ENCODE measurements around the gene ESR1. TPM values are rescaled to one million over a fixed set of nuclear protein-coding genes. Genes with fewer than 3 reads are reported as not detected.
"Not testable (repeated sequence)": the region's sequence is repeated elsewhere in the genome, so short reads cannot be mapped to it uniquely, and the experiment has no call there.

Gene ESR1
- total RNA-seq, 2 donors from 2014 or later, result 0.52 to 4.3 TPM

- no peaks in the 10 kb centered on the region for H3K27me3 ChIP-seq
- 76 to 80% methylated on average over 3 of the region's 3 CpGs for WGBS, 2 donors
- intact Hi-C loops (cut with DNase I), result no loop called here
- H3K4me1 ChIP-seq, result no peaks in the 10 kb centered on the region
- no peak overlapping the region for H3K4me3 ChIP-seq
- no peaks in the 10 kb centered on the region for H3K36me3 ChIP-seq (replicated peaks in 1 of 2; ENCODE audit: insufficient read depth in 1 of 2, low read depth in 2 of 2)
- no peak for ATAC-seq
- no peak overlapping the region for H3K27ac ChIP-seq
- no peak for DNase-seq
- no peak for TF ChIP-seq POLR2A (IDR thresholded peaks at IDR 0.05)
- no peak for TF ChIP-seq CTCF (IDR thresholded peaks at IDR 0.05)
- H3K9me3 ChIP-seq, result no peaks in the 10 kb centered on the region
Observed at GRCh38 chr6:151862461-151862860, 55.0 kb downstream of the ESR1 start.

- 50 to 52% methylated on average over 4 of the region's 4 CpGs for WGBS, 2 donors
Observed at GRCh38 chr6:151867361-151867869, 59.9 kb downstream of the ESR1 start.

GRCh38 chr6:151869345-151869744 is 61.9 kb downstream of the ESR1 start:
- Histone ChIP-seq H3K36me3 (replicated peaks in 1 of 2; ENCODE audit: insufficient read depth in 1 of 2, low read depth in 2 of 2) (no peaks in the 10 kb centered on the region), H3K27me3 (no peaks in the 10 kb centered on the region), H3K9me3 (no peaks in the 10 kb centered on the region), H3K4me1 (no peaks in the 10 kb centered on the region), H3K27ac (no peak overlapping the region), H3K4me3 (no peak overlapping the region)
- 53 to 56% methylated on average over 1 of the region's 1 CpG for WGBS, 2 donors
- intact Hi-C loops (cut with DNase I), result no loop called here
- DNase-seq (no peak), ATAC-seq (no peak)
- TF ChIP-seq POLR2A (IDR thresholded peaks at IDR 0.05) (no peak), CTCF (IDR thresholded peaks at IDR 0.05) (no peak)

More at GRCh38 chr6:151867361-151867869, 59.9 kb downstream of the ESR1 start:
- ATAC-seq; H3K4me1 ChIP-seq; H3K27me3 ChIP-seq; H3K36me3 ChIP-seq (replicated peaks in 1 of 2; ENCODE audit: insufficient read depth in 1 of 2, low read depth in 2 of 2); H3K9me3 ChIP-seq; H3K27ac ChIP-seq; H3K4me3 ChIP-seq; DNase-seq; intact Hi-C loops (cut with DNase I): not testable (repeated sequence)

GRCh38 chr6:151869787-151870186 is 62.3 kb downstream of the ESR1 start:
- Histone ChIP-seq H3K27me3 (no peaks in the 10 kb centered on the region), H3K4me1 (no peaks in the 10 kb centered on the region), H3K9me3 (no peaks in the 10 kb centered on the region), H3K4me3 (no peak overlapping the region), H3K27ac (no peak overlapping the region), H3K36me3 (replicated peaks in 1 of 2; ENCODE audit: insufficient read depth in 1 of 2, low read depth in 2 of 2) (no peaks in the 10 kb centered on the region)
- no peak for DNase-seq
- ATAC-seq, result no peak
- TF ChIP-seq CTCF (IDR thresholded peaks at IDR 0.05) (no peak), POLR2A (IDR thresholded peaks at IDR 0.05) (no peak)
- intact Hi-C loops (cut with DNase I), result no loop called here
- whole genome bisulfite sequencing, 2 donors, result 44 to 58% methylated on average over 1 of the region's 1 CpG

GRCh38 chr6:151870375-151870774 is 62.9 kb downstream of the ESR1 start:
- DNase-seq (no peak), ATAC-seq (no peak)
- no peaks in the 10 kb centered on the region for H3K9me3 ChIP-seq
- H3K27ac ChIP-seq, result no peak overlapping the region
- no peaks in the 10 kb centered on the region for H3K36me3 ChIP-seq (replicated peaks in 1 of 2; ENCODE audit: insufficient read depth in 1 of 2, low read depth in 2 of 2)
- no peak overlapping the region for H3K4me3 ChIP-seq
- TF ChIP-seq CTCF (IDR thresholded peaks at IDR 0.05) (no peak), POLR2A (IDR thresholded peaks at IDR 0.05) (no peak)
- H3K27me3 ChIP-seq, result no peaks in the 10 kb centered on the region
- H3K4me1 ChIP-seq, result no peaks in the 10 kb centered on the region
- intact Hi-C loops (cut with DNase I), result no loop called here
- WGBS, 2 donors, result 71 to 84% methylated on average over 2 of the region's 2 CpGs
